GM18502 (cell line): ENCODE results near the gene ZC4H2.
"Not testable (repeated sequence)": the region's sequence is repeated elsewhere in the genome, so short reads cannot be mapped to it uniquely, and the experiment has no call there.

Experiments used
- ATAC-seq: cut with Tn5 transposase; IDR thresholded peaks from one replicate; pipeline ENCODE4 v1.9.1; 2021; ENCODE audit warnings: mild to moderate bottlenecking; ENCODE audit not compliant: unreplicated experiment, poor library complexity

Gene ZC4H2, protein sequence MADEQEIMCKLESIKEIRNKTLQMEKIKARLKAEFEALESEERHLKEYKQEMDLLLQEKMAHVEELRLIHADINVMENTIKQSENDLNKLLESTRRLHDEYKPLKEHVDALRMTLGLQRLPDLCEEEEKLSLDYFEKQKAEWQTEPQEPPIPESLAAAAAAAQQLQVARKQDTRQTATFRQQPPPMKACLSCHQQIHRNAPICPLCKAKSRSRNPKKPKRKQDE

DNA sequence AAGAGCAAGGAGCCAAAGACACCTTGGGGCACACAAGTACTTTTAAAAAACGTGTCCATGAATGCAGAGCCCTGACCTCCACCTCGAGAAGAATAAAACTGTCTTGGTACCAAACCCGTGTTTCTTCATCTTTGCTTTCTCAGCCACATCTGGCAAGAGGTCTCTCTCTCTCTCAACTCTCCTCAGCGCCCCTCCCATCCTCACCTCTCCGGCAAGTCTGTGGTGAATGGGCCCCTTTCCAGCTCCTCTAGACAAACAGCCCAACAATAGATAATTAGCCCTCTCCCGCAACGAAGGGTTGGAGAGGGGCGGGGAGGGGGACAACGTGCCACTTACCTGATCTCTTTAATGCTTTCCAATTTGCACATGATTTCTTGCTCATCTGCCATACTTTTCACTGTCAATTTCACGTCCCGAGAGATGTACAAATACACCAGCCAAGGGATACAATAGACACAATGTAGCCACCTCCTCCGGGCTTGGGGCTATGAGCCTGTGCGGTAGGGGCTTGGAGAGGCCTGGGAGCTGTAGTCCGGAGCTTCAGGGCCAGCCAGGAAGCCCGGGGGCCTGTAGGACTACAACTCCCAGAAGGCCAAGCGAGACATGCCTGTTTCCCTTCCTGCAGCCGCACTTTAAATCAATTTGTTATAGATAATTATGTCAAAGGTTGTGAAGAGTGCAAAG, at the start of gene ZC4H2:
TSS of gene ZC4H2 (minus strand) at position 462 of the 684 bp plus-strand sequence. CDS start at position 389, 73 bp downstream.
- ATAC-seq: peak; percentile 99

DNA sequence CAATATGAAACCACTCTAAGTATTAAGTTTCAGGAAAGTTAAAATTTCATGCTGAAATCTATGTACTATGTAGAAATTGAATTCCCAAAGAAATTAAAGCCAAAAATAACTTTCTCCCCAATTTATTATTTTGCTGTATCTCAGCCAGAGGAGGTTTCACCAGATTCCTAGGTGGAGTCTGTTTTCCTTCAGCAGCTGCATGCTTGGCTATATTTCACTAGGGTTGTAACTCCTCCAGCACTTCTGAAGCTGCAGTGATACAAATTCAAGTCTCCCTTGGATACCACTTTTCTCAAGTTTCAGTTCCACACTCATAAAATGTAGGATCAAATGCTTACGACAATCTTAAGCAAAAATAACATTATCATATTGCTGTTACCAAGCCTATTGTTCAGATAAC, 41.2 kb upstream of the ZC4H2 start:
- ATAC-seq: no peak

DNA sequence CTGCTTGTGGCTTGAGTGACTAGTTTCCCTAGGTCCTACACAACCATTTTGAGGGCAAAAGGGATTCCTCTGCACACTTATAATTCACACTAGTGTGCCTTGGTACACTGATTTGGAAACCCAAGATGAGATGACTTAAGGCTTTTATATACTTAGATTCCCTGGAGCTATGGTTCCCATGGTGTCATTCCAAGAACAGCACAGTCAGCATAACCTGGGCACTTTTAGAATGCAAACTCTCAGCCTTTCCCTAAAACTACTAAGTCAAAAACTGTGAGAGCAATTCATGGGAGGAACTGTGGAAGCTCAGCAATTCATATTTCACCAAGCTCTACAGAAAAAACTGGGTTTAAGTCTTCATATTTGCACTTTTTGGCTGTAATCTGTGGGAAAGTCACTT, 38.0 kb upstream of the ZC4H2 start:
- no peak for ATAC-seq

DNA sequence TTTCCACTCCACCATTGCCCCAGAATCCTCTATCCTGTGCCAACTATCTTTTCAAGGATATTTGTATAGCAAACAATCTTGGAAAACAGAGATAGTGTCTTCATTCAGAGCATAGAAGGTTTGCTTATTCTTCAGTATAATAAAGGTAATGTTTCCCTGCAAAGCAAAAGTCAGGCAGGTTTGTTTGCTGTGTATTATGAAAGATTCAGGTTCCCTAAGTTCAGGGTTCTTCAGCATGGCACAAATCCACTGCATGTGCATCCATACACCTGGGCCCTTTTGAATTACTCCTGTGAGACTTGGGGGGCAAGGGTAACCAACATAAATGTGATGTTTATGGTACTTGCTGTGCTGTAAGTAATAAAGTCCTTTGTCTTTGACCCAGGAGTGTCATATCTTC, 33.2 kb upstream of the ZC4H2 start:
- ATAC-seq: no peak

DNA sequence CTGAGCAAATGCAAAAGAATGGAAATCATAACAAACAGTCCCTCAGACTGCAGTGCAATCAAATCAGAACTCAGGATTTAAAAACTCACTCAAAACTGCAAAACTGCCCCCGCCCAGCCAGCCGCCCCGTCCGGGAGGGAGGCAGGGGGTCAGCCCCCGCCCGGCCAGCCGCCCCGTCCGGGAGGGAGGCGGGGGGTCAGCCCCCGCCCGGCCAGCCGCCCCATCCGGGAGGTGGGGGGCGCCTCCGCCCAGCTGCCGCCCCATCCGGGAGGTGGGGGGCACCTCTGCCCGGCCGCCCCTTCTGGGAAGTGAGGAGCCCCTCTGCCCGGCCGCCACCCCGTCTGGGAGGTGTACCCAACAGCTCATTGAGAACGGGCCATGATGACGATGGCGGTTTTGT, 26.0 kb upstream of the ZC4H2 start:
- ATAC-seq: not testable (repeated sequence)

DNA sequence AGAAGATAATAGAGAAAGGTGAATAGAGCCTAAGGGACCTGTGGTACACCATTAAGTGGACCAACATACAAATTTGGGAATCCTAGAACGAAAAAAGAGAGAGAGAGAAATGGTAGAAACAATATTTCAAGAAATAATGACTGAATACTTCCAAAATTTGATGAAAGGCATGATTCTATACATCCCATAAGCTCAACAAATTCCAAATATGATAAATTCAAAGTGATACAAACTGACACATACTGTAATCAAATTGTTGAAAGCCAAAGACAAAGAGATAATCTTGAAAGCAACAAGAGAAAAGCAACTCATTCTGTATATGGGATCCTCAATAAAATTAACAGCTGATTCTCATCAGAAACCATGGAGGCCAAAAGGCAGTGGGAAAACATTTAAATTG, 20.6 kb upstream of the ZC4H2 start:
- ATAC-seq: no peak

DNA sequence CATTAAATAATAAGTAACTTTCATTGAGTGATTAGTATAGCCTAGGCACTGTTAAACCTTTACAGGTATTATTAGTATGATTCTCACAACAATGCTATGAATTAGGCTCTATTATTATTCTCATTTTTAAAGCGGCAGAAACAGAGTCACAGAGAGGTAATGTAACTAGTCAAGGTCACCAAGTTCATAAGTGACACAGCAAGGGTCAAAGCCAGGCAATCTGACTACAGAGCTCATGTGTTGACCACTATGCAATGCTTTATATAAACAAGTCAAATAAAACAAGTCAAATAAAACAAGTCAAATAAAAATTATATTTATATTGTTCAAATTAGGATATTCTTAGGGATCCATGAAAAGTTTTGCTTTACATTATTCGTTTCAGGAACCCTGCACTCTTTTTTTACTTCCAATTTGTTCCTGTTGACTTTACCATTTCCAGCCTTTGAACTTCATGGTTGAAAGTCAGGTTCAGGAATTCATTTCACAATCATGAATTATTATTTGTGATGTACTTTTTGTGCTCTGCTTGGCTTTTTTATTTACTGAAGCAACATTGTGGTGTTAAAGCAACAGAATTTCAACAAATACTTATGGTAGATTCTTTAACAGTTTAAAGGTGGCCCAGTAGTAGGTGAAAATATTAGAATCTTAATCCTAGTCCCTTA, 18.0 kb upstream of the ZC4H2 start:
- ATAC-seq: no peak

DNA sequence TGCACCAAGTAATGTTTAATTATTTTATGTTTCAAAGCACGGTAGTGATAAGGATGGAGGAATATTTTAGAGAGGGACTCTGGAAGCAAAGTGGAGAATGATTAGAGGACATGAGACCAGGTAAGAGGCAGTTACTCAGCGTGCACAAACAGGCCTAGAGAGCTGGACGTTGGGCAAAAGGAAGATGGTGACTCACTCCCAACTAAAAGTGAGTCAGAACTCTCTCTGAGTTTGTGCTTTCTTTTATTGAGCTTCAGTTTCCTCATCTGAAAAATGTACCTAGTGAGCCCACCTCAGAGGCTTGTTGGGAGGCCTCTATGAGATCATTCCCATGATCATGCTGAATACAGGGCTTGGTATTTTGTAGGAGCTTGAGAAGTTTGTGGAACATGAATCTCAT, 1.6 kb upstream of the ZC4H2 start:
- ATAC-seq: no peak

DNA sequence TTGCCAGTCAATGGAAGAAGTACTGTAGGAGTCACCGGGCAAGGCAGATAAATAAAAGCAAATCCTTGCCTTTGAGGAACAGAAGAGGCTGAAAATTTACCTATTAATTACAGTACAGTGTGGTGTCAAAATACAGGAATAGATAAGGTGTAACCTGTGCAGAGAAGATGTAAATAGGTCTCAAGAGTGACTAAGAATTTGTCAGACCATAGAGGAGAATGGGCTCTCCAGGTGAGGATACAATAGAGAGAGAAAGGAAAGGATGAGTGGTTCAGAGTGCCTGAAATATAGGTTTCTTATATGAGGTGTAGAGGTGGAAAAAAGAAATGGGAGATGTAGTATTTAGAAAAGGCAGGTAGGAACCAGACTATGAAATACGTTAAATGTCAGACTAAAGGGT, 801 bp upstream of the ZC4H2 start:
- ATAC-seq: no peak

DNA sequence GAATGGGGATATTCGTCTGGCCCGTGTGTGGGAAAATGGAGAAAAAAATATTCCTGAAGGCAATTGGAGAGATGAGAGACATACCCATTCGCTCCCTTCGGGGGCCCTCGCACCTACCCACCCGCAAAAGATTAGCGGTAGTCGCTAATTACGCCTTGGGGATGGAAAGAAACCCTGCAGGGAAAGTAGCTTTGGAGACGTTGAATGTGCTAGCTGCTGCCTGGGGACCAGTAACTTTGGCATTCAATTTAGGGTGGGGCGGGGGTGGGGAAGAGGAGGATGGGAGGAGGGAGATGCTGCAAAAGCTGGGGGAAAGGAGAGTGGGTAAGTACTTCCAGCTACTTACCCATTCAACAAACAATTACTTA, 407 bp upstream of the ZC4H2 start:
- peak; percentile 38 for ATAC-seq

DNA sequence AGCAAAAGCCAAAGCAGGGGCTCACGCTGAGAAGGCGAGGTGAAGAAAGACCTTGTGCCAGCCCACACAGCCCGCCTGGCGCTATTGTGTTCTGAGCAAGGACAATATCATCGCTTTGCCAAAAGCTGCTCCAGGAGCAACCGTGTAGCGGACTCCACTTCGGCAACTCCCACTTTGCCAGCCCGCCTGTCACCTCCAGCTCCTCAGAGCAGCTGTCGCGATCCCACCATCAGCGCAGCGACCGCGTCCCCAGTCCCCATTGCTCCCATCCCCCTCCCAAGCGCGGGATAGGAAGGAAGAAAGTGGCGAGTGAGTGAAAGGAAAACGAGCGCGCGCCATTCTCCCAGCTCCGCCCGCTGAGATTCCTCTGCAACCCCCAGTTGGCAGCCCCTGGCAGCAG, 759 bp downstream of the ZC4H2 start:
- peak; percentile 33 for ATAC-seq

DNA sequence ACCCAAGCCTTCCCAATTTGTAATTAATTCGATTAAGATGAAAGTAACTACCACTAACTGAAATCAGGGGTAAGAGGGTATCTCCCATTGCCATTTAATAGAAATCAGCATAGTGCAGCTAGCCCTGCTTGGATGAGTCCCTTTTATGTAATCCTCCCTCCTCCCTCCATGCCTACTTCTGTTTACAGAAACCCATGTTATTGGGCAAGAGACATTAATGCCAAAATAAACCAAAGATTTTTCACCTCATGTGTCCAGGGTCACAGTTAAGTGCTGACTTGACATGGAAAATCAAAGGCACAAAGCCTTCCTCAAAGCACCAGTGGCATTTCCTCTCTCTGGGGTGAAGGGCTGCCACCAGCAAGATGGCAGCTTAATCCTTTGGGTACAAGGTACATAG, 50.8 kb downstream of the ZC4H2 start:
- no peak for ATAC-seq

DNA sequence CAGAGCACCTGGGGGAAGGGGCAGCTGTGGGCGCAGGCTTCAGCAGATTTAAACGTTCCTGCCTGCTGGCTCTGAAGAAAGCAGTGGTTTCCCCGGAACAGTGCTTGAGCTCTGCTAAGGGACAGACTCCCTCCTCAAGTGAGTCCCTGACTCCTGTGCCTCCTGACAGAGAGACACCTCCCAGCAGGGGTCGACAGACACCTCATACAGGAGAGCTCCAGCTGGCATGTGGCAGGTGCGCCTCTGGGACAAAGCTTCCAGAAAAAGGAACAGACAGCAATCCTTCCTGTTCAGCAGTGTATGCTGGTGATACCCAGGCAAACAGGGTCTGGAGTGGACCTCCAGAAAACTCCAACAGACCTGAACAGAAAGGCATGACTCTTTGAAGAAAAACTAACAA, 68.1 kb downstream of the ZC4H2 start:
- ATAC-seq: no peak

DNA sequence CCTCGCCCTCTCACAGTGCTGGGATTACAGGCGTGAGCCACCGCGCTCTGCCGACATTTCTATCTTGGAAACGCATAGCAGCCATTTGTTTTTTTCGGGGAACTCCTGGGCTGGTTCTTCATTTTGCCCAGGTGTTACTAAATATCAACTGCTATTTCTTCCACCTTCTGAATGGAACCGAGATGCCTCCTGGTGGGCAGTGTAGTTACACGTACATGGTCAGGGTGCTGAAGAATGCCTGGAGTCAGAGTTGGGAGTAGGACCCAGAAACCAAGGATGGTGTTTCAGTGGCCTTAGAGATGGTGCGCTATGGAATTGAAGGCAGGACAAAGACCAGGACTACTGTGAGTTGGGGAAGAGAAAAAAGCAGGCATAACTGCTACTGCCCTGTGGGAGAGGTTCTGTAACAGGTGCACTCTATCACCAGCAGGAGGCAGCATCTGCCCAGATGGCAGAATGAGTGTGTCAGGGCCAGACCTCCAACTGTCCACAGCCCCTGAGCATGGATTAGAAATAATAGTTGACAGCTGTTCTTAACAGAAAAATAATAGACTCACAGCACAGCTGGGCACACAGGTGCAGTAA, 81.7 kb downstream of the ZC4H2 start:
- ATAC-seq: peak; percentile 75

DNA sequence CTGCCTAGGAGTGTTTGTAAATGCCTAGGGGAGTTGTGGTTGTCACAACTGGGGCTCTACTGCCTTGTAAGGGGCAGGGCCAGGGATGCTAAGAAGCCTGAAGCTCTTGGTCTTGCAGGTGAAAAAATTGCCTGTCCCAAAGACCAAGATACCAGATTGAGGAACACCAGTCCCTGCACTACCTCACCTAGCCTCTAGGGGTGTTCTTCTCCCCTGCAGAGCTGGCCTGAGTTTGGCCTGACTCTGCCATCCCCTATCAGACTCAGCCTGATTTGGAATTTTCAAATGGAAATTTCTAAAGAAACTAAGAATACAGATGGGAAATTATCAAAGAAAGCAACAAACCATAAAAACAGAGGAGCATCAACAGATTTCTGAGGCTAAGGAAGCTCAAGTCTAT, 90.4 kb downstream of the ZC4H2 start:
- no peak for ATAC-seq

DNA sequence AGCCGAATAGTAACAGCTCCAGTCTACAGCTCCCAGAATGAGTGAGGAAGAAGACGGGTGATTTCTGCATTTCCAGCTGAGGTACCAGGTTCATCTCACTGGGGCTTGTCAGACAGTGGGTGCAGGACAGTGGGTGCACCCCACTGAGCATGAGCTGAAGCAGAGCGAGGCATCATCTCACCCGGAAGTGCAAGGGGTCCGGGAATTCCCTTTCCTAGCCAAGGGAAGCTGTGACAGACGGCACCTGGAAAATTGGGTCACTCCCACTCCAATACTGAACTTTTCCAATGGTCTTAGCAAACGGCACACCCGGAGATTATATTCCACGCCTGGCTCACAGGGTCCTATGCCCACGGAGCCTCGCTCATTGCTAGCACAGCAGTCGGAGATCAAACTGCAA, 97.5 kb downstream of the ZC4H2 start:
- ATAC-seq: not testable (repeated sequence)

DNA sequence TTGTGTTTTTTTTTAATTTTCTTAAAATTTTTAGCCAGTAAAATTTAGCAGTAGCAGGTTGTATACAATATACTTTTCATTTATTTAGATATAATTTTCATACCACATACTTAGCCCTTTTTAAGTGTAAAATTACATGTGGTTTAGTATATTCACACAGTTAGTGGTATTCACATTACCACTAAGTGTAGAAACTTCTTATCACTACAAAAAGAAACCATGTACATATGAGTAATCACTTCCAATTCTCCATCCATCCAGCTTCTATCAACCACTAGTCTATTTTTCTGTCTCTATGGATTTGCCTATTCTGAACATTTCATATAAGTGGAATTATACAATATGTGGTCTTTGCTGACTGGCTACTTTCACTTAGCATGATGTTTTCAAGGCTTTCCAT, 109.0 kb downstream of the ZC4H2 start:
- no peak for ATAC-seq
